ENCODE results near the gene ECSCR. TPM values are rescaled to one million over a fixed set of nuclear protein-coding genes. Genes with fewer than 3 reads are reported as not detected.

The ECSCR gene
- total and polyA plus RNA-seq, 2 donors (not counting 3 experiments of a cell fraction or from before 2014, with no cell fraction given) = 365 to 1,085 TPM

DNA sequence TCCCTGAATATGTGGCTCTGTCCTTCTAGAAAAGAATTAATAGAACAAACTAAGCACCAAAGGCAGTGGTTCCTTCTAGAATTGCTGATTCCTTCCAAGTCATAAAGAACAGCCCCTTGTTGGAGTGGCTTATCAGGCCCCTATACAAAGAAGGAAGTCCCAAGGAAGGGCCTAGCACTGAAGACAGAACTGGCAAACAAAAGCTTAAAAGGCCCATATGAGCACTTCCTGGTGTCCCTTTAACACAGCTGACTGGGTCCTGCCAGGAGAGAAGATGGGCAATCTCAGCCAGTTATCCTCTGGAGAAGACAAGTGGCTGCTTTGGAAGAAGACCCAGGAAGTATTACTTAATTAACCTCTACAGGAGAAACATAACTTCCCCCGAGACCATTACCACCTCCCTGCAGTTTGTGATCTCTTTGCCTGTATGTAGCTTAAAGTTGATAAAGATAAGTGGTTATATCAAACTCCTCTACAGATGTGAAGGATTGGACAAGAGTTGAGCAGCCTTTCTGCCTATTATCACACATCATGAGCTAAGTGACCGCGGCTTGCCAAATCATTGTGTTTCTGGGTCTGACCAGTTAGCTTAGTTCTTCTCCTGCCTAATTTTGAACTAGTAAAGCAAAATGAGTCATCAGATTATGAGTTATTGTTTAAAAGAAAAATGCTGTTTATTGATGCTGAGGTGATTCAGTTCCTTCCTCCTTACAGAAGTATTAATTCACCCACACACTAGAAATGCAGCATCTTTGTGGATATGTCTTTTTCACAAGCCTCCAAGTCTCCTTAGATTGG is 33.3 kb upstream of the ECSCR start:
- H3K9me1 ChIP-seq (replicated peaks; ENCODE audit: control insufficient read depth, extremely low read depth, insufficient read depth, low read length) = no peaks in the 10 kb centered on the region

More for the DNA sequence above, 33.3 kb upstream of the ECSCR start:
- dilution Hi-C loops (cut with MboI; ENCODE audit: extremely low pct_ligation_motif_present, low sequenced_read_pairs) (no loop called here), intact Hi-C loops (cut with micrococcal nuclease) (loop anchor here (1.0 kb wide), 3 partner anchors 14 to 34 kb away; partner anchors contain the start of genes ECSCR and STING1)
- TF ChIP-seq EZH2 (IDR thresholded peaks at IDR 0.05; ENCODE audit: borderline replicate concordance, low read depth, low read length, severe bottlenecking) = no peak
- TF ChIP-seq, protein P1, sequence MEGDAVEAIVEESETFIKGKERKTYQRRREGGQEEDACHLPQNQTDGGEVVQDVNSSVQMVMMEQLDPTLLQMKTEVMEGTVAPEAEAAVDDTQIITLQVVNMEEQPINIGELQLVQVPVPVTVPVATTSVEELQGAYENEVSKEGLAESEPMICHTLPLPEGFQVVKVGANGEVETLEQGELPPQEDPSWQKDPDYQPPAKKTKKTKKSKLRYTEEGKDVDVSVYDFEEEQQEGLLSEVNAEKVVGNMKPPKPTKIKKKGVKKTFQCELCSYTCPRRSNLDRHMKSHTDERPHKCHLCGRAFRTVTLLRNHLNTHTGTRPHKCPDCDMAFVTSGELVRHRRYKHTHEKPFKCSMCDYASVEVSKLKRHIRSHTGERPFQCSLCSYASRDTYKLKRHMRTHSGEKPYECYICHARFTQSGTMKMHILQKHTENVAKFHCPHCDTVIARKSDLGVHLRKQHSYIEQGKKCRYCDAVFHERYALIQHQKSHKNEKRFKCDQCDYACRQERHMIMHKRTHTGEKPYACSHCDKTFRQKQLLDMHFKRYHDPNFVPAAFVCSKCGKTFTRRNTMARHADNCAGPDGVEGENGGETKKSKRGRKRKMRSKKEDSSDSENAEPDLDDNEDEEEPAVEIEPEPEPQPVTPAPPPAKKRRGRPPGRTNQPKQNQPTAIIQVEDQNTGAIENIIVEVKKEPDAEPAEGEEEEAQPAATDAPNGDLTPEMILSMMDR (IDR thresholded peaks at IDR 0.05; ENCODE audit: extremely low read depth in 1 of 2, insufficient read depth in 1 of 2, low read depth in 1 of 2, low read length in 2 of 2) = no peak
- TF ChIP-seq, protein P2, sequence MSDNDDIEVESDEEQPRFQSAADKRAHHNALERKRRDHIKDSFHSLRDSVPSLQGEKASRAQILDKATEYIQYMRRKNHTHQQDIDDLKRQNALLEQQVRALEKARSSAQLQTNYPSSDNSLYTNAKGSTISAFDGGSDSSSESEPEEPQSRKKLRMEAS (IDR thresholded peaks at IDR 0.05; ENCODE audit: insufficient read depth, insufficient read length) = no peak
- TF ChIP-seq POLR2A (IDR thresholded peaks at IDR 0.05; ENCODE audit: low read depth, low read length) = no peak
- peak; percentile 16 for TF ChIP-seq GATA2 (IDR thresholded peaks at IDR 0.05; ENCODE audit: insufficient read depth, insufficient read length, low read depth, low read length)
- peak; percentile 98 for TF ChIP-seq JUN (IDR thresholded peaks at IDR 0.05; ENCODE audit: borderline replicate concordance, insufficient read depth, insufficient read length, low read depth)
- peak; percentile 93 for TF ChIP-seq FOS (IDR thresholded peaks at IDR 0.05; ENCODE audit: borderline replicate concordance, insufficient read depth, low read length)
- TF ChIP-seq POLR2AphosphoS5 (IDR thresholded peaks at IDR 0.05; ENCODE audit: insufficient read depth, low read depth, low read length) = peak; percentile 26
- TF ChIP-seq MYC (IDR thresholded peaks at IDR 0.05; ENCODE audit: low read depth, low read length) = no peak
- Histone ChIP-seq H3K9me3 (replicated peaks; ENCODE audit: control insufficient read depth, insufficient read depth, low read length) (no peaks in the 10 kb centered on the region), H3K27ac (ENCODE audit: insufficient read depth, low read depth, low read length) (peak overlapping the region; percentile 98), H3K4me2 (ENCODE audit: insufficient read depth, low read length) (peak overlapping the region; percentile 78), H3K79me2 (ENCODE audit: control insufficient read depth, insufficient read depth, low read length) (no peaks in the 10 kb centered on the region), H4K20me1 (replicated peaks; ENCODE audit: control insufficient read depth, extremely low read depth, insufficient read depth, low read length) (no peaks in the 10 kb centered on the region), H3K36me3 (ENCODE audit: control insufficient read depth in 2 of 2, extremely low read depth in 1 of 2, insufficient read depth in 2 of 2, low read length in 2 of 2) (no peaks in the 10 kb centered on the region), H3K4me3 (replicated peaks in 1 of 3; ENCODE audit: insufficient read depth in 1 of 3, low read depth in 1 of 3, low read length in 3 of 3) (no peak overlapping the region), H3K9ac (replicated peaks; ENCODE audit: extremely low read depth, insufficient read depth, low read length) (peak overlapping the region; percentile 24), H3K27me3 (ENCODE audit: control insufficient read depth in 2 of 2, insufficient read depth in 2 of 2, low read length in 2 of 2) (no peaks in the 10 kb centered on the region), H3K4me1 (ENCODE audit: control insufficient read depth, extremely low read depth, insufficient read depth, low read length) (peaks cover 33% of the 10 kb centered on the region), H2AFZ (ENCODE audit: low read depth, low read length) (peak overlapping the region; percentile 71)
- ChIA-PET CTCF (interaction anchor here (0.6 to 6.8 kb wide), 11 partner anchors 14 to 73 kb away, joined by 3 to 39 read pairs (median 4); partner anchors contain the start of genes ECSCR, STING1 and UBE2D2), POLR2A (interaction anchor here (0.8 to 2.7 kb wide), 5 partner anchors 14 to 56 kb away, joined by 3 to 11 read pairs (median 3); partner anchors contain the start of genes DNAJC18, ECSCR and STING1)
- FAIRE-seq = peak; percentile 96
- DNase-seq (ENCODE audit: low read depth, low spot score) = peak; percentile 83
- TSS peak; percentile 98 for BruUV-seq (replicated peaks)
